NOMO-1 treated with dmso at 0.1 percent for 144 hours (cell line): ENCODE results near the gene PROC.

Experiments
- DNase-seq: peaks from one replicate; lab custom pipeline; 2025; ENCODE audit not compliant: unreplicated experiment; lab: John Stamatoyannopoulos, UW

Gene PROC

DNA sequence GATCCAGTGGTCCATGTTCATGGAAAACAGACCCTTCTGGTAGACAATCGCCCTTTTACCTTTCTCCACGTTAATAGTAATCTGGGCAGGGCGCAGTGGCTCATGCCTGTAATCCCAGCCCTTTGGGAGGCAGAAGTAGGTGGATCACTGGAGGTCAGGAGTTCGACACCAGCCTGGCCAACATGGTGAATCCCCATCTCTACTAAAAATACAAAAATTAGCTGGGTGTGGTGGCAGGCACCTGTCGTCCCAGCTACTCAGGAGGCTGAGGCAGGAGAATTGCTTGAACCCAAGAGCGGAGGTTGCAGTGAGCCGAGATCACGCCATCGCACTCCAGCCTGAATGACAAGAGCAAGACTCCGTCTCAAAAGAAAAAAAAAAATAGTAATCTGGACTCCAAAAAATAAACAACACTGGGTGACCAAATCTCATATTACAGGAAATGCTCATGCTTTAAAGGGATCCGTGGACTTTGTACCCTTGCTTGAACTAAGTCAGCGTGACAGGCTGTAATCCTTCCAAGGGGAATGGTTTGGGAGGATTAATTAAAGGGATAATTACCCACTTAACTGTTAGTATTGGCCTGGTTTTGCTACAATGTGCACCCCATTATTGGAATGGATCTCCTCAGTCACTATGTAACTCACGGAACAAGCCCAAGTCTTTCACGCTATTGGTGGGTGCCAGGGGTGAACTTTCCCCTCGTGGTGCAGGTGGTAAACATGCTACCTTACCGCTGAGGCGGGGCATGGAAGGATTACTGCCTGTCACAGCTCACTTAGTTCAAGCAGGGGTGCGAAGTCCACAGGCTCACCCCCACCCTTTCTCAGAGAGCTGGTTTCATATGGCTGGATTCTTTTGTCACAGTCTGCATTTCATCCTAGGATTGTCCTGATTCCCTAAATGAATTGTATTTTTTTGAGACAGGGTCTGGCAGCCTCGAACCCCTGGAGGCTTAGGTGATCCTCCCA lies 36.7 kb downstream of the PROC start:
- DNase-seq, result no peak

DNA sequence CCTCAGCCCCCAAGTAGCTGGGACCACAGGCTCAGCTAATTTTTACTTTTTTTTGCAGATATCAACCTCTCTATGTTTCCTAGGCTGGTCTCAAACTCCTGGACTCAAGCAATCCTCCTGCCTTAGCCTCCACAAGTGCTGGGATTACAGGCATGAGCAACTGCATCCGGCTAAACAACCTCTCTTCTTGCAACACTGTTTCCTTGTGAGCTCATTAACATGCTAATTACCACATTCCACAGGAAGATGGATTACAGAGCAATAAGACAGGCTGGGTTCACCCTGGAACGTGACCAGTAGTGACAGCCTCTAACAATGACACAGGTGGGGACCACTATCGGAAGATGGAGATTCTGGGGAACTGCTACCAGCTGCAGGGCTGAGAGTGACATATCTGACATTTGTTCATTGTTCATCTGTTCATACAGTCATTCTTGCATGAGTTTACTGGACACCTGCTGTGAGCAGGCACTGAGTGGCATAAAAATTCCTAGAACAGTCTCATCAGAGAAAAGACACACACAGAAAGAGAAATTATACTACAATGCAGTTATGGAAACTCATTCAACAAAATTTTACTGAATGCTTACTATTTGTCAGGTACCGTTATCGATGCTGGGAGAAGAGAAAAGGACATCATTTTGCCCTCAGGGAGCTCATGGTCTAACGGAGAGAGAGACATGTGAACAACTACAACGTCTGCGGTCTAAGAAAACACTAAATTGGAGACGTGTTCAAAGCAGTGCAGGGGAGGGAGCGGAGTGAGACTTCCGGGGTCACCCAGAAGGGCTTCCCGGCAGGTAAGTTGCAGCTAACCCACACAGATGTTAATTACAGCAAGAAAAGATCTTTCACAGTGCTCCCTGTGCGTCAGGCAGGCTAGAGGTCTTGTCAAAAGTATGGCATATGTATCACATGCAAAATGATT lies 37.6 kb downstream of the PROC start:
- DNase-seq, result no peak

DNA sequence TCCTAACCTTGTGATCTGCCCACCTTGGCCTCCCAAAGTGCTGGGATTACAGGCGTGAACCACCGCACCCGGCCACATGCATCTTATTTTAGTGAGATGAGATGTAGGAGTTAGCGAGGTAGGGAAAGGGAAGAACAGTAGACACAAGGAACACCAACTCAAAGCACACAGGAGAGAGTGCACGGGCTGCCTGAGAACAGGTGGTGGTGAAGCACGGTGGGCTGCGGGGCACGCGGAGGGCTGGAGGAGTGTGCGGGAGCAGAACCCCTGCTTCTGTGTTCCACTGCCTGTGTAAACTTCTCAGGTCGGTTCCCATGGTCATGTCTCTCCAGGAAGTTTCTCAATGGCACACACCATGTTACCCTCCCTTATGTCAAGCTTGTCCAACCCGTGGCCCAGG lies 38.7 kb downstream of the PROC start:
- DNase-seq, result no peak

DNA sequence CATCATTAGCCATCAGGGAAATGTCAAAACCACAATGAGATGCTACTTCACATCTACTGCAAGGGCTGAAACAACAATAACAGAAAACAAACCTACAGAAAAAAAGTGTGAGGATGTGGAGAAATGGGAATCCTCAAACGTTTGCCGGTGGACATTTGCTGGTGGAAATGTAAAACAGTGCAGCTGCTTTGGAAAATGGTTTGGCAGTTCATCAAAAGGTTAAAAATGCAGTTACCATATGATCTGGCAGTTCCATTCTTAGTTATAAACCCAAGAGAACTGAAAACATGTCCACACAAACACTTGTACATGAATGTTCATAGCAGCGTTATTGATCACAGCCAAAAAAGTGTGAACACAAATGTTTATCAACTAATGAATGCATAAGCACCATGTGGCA lies 44.2 kb downstream of the PROC start:
- DNase-seq, result no peak

DNA sequence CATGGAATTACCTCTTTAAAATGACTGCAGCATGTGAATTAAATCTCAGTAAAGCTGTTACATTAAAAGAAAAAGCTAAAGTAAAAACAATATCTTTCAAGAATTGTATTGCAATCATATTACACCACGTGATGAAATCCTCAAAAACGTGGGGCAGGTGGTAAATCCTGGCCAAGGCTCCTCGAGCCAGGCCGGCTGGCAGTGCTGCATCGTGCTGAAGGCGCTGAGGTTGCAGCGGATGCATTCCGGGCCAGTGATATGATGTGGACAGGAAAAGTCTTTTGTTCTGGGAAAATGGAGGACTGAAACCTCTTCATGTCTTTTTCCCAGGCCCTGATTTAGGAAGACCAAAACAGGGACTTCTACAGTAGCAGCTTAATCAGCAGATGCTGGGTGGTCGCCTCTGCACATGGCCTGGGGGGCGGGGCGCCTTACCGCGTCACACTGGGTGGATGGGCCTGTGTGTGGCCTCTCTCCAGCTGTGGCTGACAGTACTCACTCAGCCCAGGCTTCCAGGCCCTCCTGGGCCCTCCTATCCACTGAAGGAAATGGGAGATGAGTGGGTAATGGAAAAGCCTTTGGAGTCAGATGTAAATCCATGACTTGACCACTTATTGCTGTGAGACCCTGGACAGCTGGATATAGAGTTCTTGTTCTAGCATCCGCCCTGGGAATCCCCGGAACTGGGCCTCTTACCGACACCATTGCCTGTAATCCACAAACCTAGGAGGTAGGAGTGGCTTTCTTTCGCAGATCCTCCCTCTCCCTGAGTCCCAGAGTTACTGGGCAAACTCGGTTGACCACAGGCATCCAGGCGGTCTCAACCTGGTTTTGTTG lies 45.1 kb downstream of the PROC start:
- no peak for DNase-seq

DNA sequence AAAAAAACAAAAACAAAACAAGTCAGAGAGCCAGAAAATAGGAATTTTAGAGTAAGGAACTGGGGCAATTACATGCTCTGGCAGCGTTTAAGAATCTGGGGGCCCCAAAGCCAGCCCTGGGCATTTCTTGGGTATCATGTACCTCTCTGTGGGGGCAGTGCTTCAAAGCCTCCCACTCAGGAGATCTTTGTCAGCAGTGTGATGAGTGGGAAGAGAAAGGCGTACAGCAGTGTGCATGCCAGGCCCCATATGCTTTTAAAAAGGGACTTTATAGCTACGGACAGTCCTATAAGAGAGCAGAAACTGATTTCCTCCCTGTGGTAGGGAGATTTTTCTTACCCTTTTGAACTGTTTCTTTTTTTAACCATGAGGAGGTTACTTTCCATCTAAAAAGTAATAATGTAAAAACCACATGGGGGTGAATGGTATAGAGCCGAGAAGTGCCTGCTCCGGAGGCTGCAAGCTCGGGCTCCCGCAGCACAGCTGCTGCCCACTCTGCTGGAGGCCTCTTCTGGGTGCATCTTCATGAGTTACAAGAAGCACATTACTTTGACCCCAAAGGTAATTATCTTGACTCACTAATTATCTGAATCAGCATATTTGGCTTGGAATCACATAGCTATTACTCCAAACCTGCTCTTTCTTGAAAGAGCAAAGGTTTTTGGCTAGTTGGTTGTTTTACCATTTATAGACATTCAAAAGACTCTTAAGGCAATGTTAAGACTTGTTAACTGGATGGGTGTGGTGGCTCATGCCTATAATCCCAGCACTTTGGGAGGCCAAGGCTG lies 46.4 kb downstream of the PROC start:
- DNase-seq, result no peak

DNA sequence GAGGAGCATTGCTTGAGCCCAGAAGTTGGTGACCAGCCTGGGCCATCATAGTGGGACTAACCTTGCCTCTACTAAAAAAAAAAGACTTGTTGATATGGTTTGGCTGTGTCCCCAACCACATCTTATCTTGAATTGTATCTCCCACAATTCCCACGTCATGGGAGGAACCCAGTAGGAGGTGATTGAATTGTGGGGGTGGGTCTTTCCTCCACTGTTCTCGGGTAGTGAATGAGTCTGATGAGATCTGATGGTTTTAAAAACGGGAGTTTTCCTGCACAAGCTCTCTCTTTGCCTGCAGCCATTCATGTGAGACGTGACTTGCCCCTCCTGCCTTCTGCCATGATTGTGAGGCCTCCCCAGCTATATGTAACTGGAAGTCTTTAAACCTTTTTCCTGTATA lies 47.0 kb downstream of the PROC start:
- DNase-seq, result no peak

DNA sequence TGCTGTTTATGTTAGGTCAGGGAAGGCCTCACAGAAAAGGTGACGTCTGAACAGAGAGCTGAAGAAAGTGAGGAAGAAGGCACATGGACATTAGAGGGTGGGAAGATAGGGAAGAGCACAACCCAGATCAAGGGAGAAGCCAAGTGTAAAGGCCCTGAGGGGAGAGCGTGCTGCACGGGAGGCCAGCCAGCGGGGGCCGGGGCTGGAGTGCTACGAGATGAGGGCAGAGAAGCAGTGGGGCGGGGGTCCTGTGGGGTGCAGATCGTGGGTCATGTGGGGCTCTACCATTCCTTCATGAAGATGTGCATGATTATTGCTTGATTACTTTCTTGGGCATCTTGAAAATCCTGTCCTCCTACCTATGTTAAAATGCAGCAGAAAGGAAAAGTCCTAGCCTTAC lies 50.8 kb downstream of the PROC start:
- DNase-seq, result no peak

DNA sequence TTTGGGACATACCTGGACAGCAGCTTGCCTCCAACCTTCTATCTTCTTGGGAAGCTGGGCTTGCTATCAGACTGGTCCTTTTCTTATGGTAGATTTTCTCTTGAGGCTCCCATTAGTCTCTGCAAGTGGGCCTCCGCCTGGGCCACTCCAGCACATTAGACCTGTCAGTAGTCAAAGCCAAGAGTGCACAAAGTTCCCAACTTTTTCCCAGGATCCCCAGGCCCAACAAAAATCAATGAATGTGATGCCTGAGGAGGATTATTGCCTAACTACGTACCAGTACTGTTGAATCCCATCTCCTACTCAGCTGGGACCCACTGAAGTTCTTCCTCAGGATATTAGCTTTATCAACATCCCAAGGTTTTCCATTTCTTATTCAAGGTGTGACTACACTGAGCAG lies 51.7 kb downstream of the PROC start:
- no peak for DNase-seq

DNA sequence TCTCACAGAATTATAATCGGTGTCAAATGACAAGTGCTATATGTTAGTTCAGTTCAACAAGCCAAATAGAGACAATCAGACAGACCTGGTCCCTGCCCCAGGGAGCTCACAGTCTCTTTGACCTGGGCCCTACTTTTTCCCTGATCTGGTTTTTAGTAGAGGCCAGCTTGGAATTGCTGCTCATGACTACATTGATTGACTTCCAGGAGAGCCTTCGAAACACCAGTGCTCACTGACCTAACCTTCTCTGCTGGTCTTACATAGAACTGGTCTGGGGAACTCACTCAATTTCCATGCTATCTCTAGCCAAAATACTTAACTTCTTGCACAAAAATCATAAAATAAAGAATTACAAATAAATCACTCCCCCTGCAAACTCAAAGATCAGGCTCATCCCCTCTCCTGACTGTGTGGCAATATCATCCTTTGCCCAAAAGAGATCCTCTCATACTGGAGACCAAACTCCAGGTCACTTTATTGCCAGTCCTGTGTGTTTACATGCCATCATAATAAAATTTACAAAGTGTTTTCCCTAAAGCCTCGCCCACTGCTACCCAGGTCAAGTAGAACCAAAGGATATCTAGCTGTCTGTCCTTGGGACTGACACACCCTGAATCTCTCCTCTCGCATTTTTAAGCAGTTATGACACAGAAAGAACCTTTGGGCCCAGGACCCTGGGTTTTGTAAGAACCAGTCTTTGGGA lies 53.2 kb downstream of the PROC start:
- no peak for DNase-seq

DNA sequence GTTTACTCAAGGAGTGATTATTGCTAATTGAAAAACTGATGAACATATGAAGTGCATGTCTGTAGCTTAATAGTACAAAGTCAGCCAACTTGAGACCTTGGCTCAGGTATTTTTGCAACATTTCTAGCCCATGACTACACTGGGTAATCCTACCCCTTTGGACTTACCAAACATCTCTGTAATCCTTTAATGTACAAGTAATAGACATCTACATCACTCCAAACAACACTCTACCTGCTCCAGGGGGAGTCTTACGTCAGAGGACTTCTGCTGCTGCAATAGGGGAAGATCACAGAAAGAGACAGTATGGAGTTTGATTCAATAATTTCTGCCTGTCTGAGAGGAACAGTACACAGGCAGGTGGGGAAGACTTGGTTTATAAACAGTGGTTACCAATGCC lies 54.0 kb downstream of the PROC start:
- no peak for DNase-seq

DNA sequence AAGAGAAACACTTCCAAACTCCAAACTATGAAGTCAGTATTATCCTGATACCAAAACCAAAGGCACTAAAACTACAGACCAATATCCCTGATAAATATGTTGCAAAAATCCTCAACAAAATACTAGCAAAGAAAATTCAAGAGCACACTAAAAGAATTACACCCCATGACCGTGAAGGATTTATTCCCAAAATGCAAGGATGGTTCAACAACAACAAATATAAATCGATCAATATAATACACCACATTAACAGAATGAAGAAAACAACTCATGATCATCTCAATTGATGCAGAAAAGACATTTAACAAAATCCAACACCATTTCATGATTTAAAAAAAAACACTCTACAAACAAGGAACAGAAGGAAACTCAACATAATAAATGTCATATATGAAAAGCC lies 57.6 kb downstream of the PROC start:
- DNase-seq, result no peak
